Measurements from ENCODE around the gene AJAP1.
A peak's percentile ranks its signal among the peaks of the same experiment; 100 is the strongest.

Gene AJAP1

GRCh38 chr1:4654764-4655673 lies 610 bp downstream of the AJAP1 start:
- no peak for DNase-seq (ENCODE audit: low spot score)
- Histone ChIP-seq H3K27ac (ENCODE audit: poor library complexity, severe bottlenecking) (peak overlapping the region; percentile 44), H3K27me3 (ENCODE audit: insufficient read depth, poor library complexity, severe bottlenecking) (no peaks in the 10 kb centered on the region), H3K4me3 (ENCODE audit: severe bottlenecking) (peak overlapping the region; percentile 81), H3K36me3 (ENCODE audit: low read depth) (no peaks in the 10 kb centered on the region), H3K9me3 (ENCODE audit: severe bottlenecking) (no peaks in the 10 kb centered on the region), H3K4me1 (ENCODE audit: insufficient read depth, poor library complexity, severe bottlenecking) (peaks cover 27% of the 10 kb centered on the region)
- no peak for ATAC-seq (ENCODE audit: low read depth)
- TF ChIP-seq, protein P1, sequence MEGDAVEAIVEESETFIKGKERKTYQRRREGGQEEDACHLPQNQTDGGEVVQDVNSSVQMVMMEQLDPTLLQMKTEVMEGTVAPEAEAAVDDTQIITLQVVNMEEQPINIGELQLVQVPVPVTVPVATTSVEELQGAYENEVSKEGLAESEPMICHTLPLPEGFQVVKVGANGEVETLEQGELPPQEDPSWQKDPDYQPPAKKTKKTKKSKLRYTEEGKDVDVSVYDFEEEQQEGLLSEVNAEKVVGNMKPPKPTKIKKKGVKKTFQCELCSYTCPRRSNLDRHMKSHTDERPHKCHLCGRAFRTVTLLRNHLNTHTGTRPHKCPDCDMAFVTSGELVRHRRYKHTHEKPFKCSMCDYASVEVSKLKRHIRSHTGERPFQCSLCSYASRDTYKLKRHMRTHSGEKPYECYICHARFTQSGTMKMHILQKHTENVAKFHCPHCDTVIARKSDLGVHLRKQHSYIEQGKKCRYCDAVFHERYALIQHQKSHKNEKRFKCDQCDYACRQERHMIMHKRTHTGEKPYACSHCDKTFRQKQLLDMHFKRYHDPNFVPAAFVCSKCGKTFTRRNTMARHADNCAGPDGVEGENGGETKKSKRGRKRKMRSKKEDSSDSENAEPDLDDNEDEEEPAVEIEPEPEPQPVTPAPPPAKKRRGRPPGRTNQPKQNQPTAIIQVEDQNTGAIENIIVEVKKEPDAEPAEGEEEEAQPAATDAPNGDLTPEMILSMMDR (IDR thresholded peaks at IDR 0.05; ENCODE audit: poor library complexity, severe bottlenecking): no peak

DNA sequence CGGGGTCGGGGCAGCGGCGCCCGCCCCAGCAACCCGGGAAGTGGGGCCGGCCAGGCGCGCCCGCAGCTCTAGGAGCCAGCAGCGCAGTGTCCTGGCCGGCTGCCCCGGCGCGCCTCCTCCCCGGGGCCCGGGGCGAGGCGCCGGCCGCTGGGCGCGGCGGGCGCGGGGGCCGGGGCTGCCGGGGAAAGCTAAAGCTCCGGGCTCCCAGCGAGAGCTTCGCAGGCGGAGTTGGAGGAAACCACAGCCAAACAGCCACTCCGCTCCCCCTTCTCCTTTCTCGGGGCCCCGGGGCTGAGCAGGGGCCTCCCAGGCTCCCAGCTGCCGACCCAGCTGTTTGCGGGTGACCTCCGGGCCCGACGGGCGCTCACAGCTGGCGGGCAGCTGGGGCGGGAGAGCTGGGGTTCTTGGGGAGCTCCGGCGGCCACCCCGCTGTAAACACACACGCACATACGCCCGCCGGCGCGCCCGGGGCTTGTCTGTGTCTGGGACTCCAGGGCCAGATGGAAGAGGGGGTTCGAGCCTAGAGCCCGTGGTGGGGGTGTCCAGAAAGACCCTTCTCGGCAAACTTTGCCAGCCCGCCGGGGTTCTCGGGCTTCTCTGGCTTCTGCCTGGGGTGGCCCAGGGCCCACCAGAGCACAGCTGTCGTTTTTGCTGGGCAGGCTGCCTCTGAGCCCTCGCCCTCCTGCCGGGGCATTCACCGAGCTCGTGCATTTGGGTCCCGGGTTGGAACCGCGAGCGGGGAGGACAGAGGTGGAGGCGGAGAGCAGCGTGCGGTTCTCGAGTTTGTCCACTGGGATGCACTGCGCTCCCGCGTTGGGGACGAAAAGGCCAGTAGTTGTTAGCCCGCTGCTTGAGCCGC lies 1.5 kb downstream of the AJAP1 start:
- Histone ChIP-seq H3K27ac (ENCODE audit: poor library complexity, severe bottlenecking) (peak overlapping the region; percentile 44), H3K4me1 (ENCODE audit: insufficient read depth, poor library complexity, severe bottlenecking) (peaks cover 27% of the 10 kb centered on the region)
- DNase-seq (ENCODE audit: low spot score): peak; percentile 83

GRCh38 chr1:4656533-4657140 lies 2.2 kb downstream of the AJAP1 start:
- ATAC-seq (ENCODE audit: low read depth) (peak; percentile 37), DNase-seq (ENCODE audit: low spot score) (no peak)
- H3K4me1 ChIP-seq (ENCODE audit: insufficient read depth, poor library complexity, severe bottlenecking): peaks cover 26% of the 10 kb centered on the region
- no peaks in the 10 kb centered on the region for H3K27me3 ChIP-seq (ENCODE audit: insufficient read depth, poor library complexity, severe bottlenecking)
- H3K27ac ChIP-seq (ENCODE audit: poor library complexity, severe bottlenecking): peak overlapping the region; percentile 44
- no peaks in the 10 kb centered on the region for H3K36me3 ChIP-seq (ENCODE audit: low read depth)
- TF ChIP-seq, protein P1 (IDR thresholded peaks at IDR 0.05; ENCODE audit: poor library complexity, severe bottlenecking): peak; percentile 66
- peak overlapping the region; percentile 81 for H3K4me3 ChIP-seq (ENCODE audit: severe bottlenecking)
- H3K9me3 ChIP-seq (ENCODE audit: severe bottlenecking): peaks cover 3% of the 10 kb centered on the region

More for the DNA sequence above, 1.5 kb downstream of the AJAP1 start:
- ATAC-seq (ENCODE audit: low read depth): peak; percentile 72
- Histone ChIP-seq H3K9me3 (ENCODE audit: severe bottlenecking) (no peaks in the 10 kb centered on the region), H3K4me3 (ENCODE audit: severe bottlenecking) (peak overlapping the region; percentile 81), H3K36me3 (ENCODE audit: low read depth) (no peaks in the 10 kb centered on the region), H3K27me3 (ENCODE audit: insufficient read depth, poor library complexity, severe bottlenecking) (no peaks in the 10 kb centered on the region)
- TF ChIP-seq, protein P1 (IDR thresholded peaks at IDR 0.05; ENCODE audit: poor library complexity, severe bottlenecking): peak; percentile 91

DNA sequence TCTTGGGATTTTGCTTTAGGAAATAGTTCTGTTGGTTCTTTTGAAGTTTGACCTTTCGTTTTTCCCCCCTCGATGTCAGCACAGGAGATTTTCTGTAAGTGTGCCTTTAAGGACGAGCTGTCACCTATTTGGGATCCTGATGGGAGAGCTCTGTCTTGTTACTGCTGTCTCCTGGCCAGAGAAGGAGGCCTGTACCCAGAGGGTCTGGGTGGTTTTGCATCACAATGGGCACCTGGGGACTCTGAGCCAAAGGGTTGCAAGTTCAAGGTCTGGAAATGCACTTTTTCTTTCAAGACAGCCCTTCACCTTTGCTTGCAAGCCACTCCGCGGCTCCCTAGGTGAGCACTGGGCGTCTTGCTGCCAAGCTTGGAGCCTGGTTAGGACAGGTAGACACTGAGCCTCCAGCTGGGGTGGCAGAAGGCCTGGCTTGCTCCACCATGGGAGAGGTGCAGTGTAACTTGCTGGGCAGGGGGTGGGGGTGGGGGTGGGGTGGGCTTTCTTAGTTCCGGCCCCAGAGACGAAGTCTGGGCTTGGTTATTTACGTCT lies 2.9 kb downstream of the AJAP1 start:
- no peak for ATAC-seq (ENCODE audit: low read depth)
- no peak overlapping the region for H3K4me3 ChIP-seq (ENCODE audit: severe bottlenecking)
- TF ChIP-seq, protein P1 (IDR thresholded peaks at IDR 0.05; ENCODE audit: poor library complexity, severe bottlenecking): no peak
- peaks cover 3% of the 10 kb centered on the region for H3K9me3 ChIP-seq (ENCODE audit: severe bottlenecking)
- H3K36me3 ChIP-seq (ENCODE audit: low read depth): no peaks in the 10 kb centered on the region
- H3K27ac ChIP-seq (ENCODE audit: poor library complexity, severe bottlenecking): peak overlapping the region; percentile 44
- no peak for DNase-seq (ENCODE audit: low spot score)
- no peaks in the 10 kb centered on the region for H3K27me3 ChIP-seq (ENCODE audit: insufficient read depth, poor library complexity, severe bottlenecking)
- H3K4me1 ChIP-seq (ENCODE audit: insufficient read depth, poor library complexity, severe bottlenecking): peaks cover 23% of the 10 kb centered on the region

Measured in RWPE2 (cell line).